ENCODE data around the gene MRPS34. TPM values are rescaled to one million over a fixed set of nuclear protein-coding genes. Genes with fewer than 3 reads are reported as not detected.
"Not testable (repeated sequence)": the region's sequence is repeated elsewhere in the genome, so short reads cannot be mapped to it uniquely, and the experiment has no call there.

Gene MRPS34
- polyA plus RNA-seq, 4 donors, result 37.1 to 89.4 (median 57.9) TPM

GRCh38 chr16:1757714-1758461, 15.0 kb downstream of the MRPS34 start:
- DNase-seq (ENCODE audit: low read depth in 4 of 4, low spot score in 3 of 4), result no peak

- DNase-seq (ENCODE audit: low read depth in 4 of 4, low spot score in 3 of 4), result no peak
Observed at GRCh38 chr16:1754204-1754603, 18.7 kb downstream of the MRPS34 start.

- no peak for DNase-seq (ENCODE audit: low read depth in 4 of 4, low spot score in 3 of 4)
Observed at GRCh38 chr16:1752853-1753252, 20.1 kb downstream of the MRPS34 start.

GRCh38 chr16:1751946-1752345, 21.0 kb downstream of the MRPS34 start:
- no peak for DNase-seq (ENCODE audit: low read depth in 4 of 4, low spot score in 3 of 4)

GRCh38 chr16:1749152-1750117, 23.5 kb downstream of the MRPS34 start:
- DNase-seq (ENCODE audit: low read depth in 4 of 4, low spot score in 3 of 4), result no peak

- no peak for DNase-seq (ENCODE audit: low read depth in 4 of 4, low spot score in 3 of 4)
Observed at GRCh38 chr16:1747934-1748333, 25.0 kb downstream of the MRPS34 start.

- no peak for DNase-seq (ENCODE audit: low read depth in 4 of 4, low spot score in 3 of 4)
Observed at GRCh38 chr16:1746693-1747195, 26.2 kb downstream of the MRPS34 start.

GRCh38 chr16:1745900-1746692, 26.8 kb downstream of the MRPS34 start:
- no peak for DNase-seq (ENCODE audit: low read depth in 4 of 4, low spot score in 3 of 4)

GRCh38 chr16:1745181-1745899, 27.6 kb downstream of the MRPS34 start:
- no peak for DNase-seq (ENCODE audit: low read depth in 4 of 4, low spot score in 3 of 4)

GRCh38 chr16:1744338-1744840, 28.5 kb downstream of the MRPS34 start:
- DNase-seq (ENCODE audit: low read depth in 4 of 4, low spot score in 3 of 4), result no peak

- DNase-seq (ENCODE audit: low read depth in 4 of 4, low spot score in 3 of 4), result no peak
Observed at GRCh38 chr16:1743376-1744337, 29.3 kb downstream of the MRPS34 start.

GRCh38 chr16:1741553-1742165, 31.3 kb downstream of the MRPS34 start:
- no peak for DNase-seq (ENCODE audit: low read depth in 4 of 4, low spot score in 3 of 4)

GRCh38 chr16:1740781-1741490, 32.0 kb downstream of the MRPS34 start:
- no peak for DNase-seq (ENCODE audit: low read depth in 4 of 4, low spot score in 3 of 4)

GRCh38 chr16:1740234-1740633, 32.7 kb downstream of the MRPS34 start:
- no peak for DNase-seq (ENCODE audit: low read depth in 4 of 4, low spot score in 3 of 4)

GRCh38 chr16:1734816-1735215, 38.1 kb downstream of the MRPS34 start:
- no peak for DNase-seq (ENCODE audit: low read depth in 4 of 4, low spot score in 3 of 4)

- DNase-seq (ENCODE audit: low read depth in 4 of 4, low spot score in 3 of 4), result no peak
Observed at GRCh38 chr16:1734123-1734522, 38.8 kb downstream of the MRPS34 start.

GRCh38 chr16:1732551-1732987, 40.4 kb downstream of the MRPS34 start:
- not testable (repeated sequence) for DNase-seq (ENCODE audit: low read depth in 4 of 4, low spot score in 3 of 4)

Measured in left renal pelvis (tissue), 4 donors.